A673 (cell line): Measurements from ENCODE around the gene ABCD1. TPM values are rescaled to one million over a fixed set of nuclear protein-coding genes. Genes with fewer than 3 reads are reported as not detected.

Experiments used
- BruUV-seq: library from RNA; stranded (reverse); fragments of 400-500 nt; replicated peaks from 2 replicates; lab custom pipeline; 2021; lab: Mats Ljungman, UMichigan
- CTCF ChIA-PET: fragments of 300-600 bp; sonication (Branson Sonifier 250); formaldehyde crosslinking; loops from one replicate; lab custom pipeline; 2022; ENCODE audit warnings: antibody characterized with exemption; lab: Charles Lee
- POLR2A ChIA-PET: fragments of 300-600 bp; sonication (Branson Sonifier 250); formaldehyde crosslinking; loops from one replicate; lab custom pipeline; 2022; ENCODE audit warnings: antibody characterized with exemption; ENCODE audit not compliant: low non-redundant PET; lab: Charles Lee
- DNase-seq: peaks from one replicate; pipeline ENCODE4 v3.0.0-alpha.2; 2015; ENCODE audit warnings: low spot score
- H3K27ac ChIP-seq: fragments of 200-600 bp; sonication (generic); 2 replicates; pipeline ENCODE4 v1.5.1; 2016; ENCODE audit warnings: mixed run types, low read depth, mild to moderate bottlenecking, mixed read lengths, antibody characterized with exemption, low read length; ENCODE audit not compliant: poor library complexity, severe bottlenecking
- H3K27me3 ChIP-seq: fragments of 200-600 bp; sonication (generic); replicated peaks from 2 replicates; pipeline ENCODE4 v1.6.1; 2017; ENCODE audit warnings: mixed run types, low read depth, mild to moderate bottlenecking, mixed read lengths, antibody characterized with exemption, low read length; ENCODE audit not compliant: insufficient read depth, poor library complexity
- H3K36me3 ChIP-seq: fragments of 200-600 bp; sonication (generic); 2 replicates; pipeline ENCODE4 v1.6.1; 2016; ENCODE audit warnings: mixed run types, mild to moderate bottlenecking, mixed read lengths, antibody characterized with exemption, low read length; ENCODE audit not compliant: insufficient read depth, poor library complexity, severe bottlenecking
- H3K4me1 ChIP-seq: fragments of 200-600 bp; sonication (generic); 2 replicates; pipeline ENCODE4 v1.6.1; 2017; ENCODE audit warnings: mixed run types, mild to moderate bottlenecking, mixed read lengths, antibody characterized with exemption, low read length; ENCODE audit not compliant: insufficient read depth, poor library complexity, severe bottlenecking
- H3K4me3 ChIP-seq: fragments of 200-600 bp; sonication (generic); 2 replicates; pipeline ENCODE4 v1.5.1; 2016; ENCODE audit warnings: low read depth, mixed run types, mild to moderate bottlenecking, mixed read lengths, low read length; ENCODE audit not compliant: poor library complexity, severe bottlenecking
- H3K9me3 ChIP-seq: fragments of 200-600 bp; sonication (generic); 2 replicates; pipeline ENCODE4 v1.6.1; 2016; ENCODE audit warnings: mixed run types, low read depth, mild to moderate bottlenecking, mixed read lengths, antibody characterized with exemption, low read length; ENCODE audit not compliant: poor library complexity, severe bottlenecking
- EZH2 ChIP-seq: fragments of 200-600 bp; sonication (generic); IDR thresholded peaks from 2 replicates; pipeline ENCODE4 v1.6.1; 2017; ENCODE audit warnings: borderline replicate concordance, low read depth, mild to moderate bottlenecking, mixed read lengths, antibody characterized with exemption, low read length; ENCODE audit not compliant: poor library complexity, severe bottlenecking
- intact Hi-C: fragments of 100-400 bp; cut with micrococcal nuclease; formaldehyde crosslinking; loops from one replicate; pipeline ENCODE4 v1.10.0; 2022; ENCODE audit not compliant: unreplicated experiment
- total RNA-seq: library from RNA; stranded (reverse); gene quantifications from 2 replicates; pipeline ENCODE4 v1.2.3, GENCODE V29; 2021
- TF ChIP-seq, protein P1 (sequence below): fragments of 300-800, 200-600 bp; sonication (generic); conservative IDR thresholded peaks from 2 replicates; pipeline ENCODE4 v1.5.1; 2017; ENCODE audit warnings: low read depth, mild to moderate bottlenecking, antibody characterized with exemption, low read length, moderate library complexity, mixed read lengths

ABCD1 gene
- total RNA-seq, 1 experiment from 2014 or later = 7.8 TPM

GRCh38 chrX:153734871-153735270 is 10.2 kb downstream of the ABCD1 start:
- CTCF ChIA-PET = interaction anchor here (0.6 kb wide), 1 partner anchor 19 kb away, joined by 4 read pairs; no protein-coding TSS in a partner anchor
- Histone ChIP-seq H3K27me3 (no peaks in the 10 kb centered on the region), H3K36me3 (no peaks in the 10 kb centered on the region), H3K4me3 (no peak overlapping the region), H3K9me3 (no peaks in the 10 kb centered on the region), H3K27ac (no peak overlapping the region), H3K4me1 (no peaks in the 10 kb centered on the region)
- no peak for TF ChIP-seq EZH2
- TF ChIP-seq, protein P1, sequence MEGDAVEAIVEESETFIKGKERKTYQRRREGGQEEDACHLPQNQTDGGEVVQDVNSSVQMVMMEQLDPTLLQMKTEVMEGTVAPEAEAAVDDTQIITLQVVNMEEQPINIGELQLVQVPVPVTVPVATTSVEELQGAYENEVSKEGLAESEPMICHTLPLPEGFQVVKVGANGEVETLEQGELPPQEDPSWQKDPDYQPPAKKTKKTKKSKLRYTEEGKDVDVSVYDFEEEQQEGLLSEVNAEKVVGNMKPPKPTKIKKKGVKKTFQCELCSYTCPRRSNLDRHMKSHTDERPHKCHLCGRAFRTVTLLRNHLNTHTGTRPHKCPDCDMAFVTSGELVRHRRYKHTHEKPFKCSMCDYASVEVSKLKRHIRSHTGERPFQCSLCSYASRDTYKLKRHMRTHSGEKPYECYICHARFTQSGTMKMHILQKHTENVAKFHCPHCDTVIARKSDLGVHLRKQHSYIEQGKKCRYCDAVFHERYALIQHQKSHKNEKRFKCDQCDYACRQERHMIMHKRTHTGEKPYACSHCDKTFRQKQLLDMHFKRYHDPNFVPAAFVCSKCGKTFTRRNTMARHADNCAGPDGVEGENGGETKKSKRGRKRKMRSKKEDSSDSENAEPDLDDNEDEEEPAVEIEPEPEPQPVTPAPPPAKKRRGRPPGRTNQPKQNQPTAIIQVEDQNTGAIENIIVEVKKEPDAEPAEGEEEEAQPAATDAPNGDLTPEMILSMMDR = no peak
- no TSS peak for BruUV-seq
- POLR2A ChIA-PET = no interaction called here
- no peak for DNase-seq
- intact Hi-C loops = no loop called here

DNA sequence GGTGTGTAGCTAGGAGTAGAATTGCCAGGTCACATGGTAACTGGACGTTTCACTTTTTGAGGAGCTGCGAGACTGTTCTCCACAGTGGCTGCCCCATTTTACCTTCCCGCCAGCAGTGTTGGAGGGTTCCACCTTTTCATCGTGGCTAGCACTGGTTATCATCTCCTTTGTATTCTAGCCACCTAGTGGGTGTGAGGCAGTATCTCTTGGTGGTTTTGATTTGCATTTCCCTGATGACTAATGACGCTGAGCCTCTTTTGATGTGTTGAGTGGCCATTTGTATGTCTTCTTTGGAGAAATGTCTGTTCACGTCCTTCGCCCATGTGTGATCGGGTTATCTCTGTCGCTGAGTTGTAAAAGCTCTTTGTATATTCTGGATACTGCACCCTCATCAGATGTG is 10.6 kb downstream of the ABCD1 start:
- no peak overlapping the region for H3K27ac ChIP-seq
- ChIA-PET POLR2A (no interaction called here), CTCF (interaction anchor here (0.6 kb wide), 1 partner anchor 18 kb away, joined by 4 read pairs; no protein-coding TSS in a partner anchor)
- TF ChIP-seq, protein P1 = no peak
- TF ChIP-seq EZH2 = no peak
- no peak for DNase-seq
- intact Hi-C loops = no loop called here
- no peaks in the 10 kb centered on the region for H3K27me3 ChIP-seq
- H3K4me1 ChIP-seq = no peaks in the 10 kb centered on the region
- H3K4me3 ChIP-seq = no peak overlapping the region
- H3K36me3 ChIP-seq = no peaks in the 10 kb centered on the region
- BruUV-seq = no TSS peak
- no peaks in the 10 kb centered on the region for H3K9me3 ChIP-seq

DNA sequence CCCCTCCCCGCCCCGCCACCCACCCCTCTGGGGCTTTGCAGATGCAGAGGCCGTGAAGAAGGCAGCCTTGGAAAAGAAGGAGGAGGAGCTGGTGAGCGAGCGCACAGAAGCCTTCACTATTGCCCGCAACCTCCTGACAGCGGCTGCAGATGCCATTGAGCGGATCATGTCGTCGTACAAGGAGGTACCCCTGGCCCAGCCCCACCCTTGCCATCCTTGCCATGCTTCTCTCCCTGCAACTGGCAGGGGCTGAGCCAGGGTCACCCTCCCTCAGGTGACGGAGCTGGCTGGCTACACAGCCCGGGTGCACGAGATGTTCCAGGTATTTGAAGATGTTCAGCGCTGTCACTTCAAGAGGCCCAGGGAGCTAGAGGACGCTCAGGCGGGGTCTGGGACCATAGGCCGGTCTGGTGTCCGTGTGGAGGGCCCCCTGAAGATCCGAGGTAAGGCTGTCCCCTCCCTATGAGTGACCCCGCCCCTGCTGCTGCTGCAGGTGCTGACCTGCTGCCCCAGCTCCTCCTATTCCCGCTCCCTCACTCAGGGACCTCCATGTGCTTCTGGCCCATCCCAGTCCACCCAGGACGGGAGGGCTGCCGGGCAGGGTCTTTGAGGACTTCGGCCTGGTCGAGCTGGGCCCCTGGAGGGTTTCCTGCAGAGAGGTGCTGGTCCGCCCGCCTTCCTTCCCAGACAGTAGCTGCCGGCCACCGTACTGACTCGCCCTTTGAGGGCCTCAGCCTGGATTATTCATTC is 11.6 kb downstream of the ABCD1 start:
- Histone ChIP-seq H3K4me3 (no peak overlapping the region), H3K27ac (no peak overlapping the region), H3K27me3 (no peaks in the 10 kb centered on the region), H3K36me3 (no peaks in the 10 kb centered on the region), H3K4me1 (no peaks in the 10 kb centered on the region), H3K9me3 (no peaks in the 10 kb centered on the region)
- TF ChIP-seq, protein P1 = no peak
- TF ChIP-seq EZH2 = no peak
- ChIA-PET POLR2A (no interaction called here), CTCF (no interaction called here)
- intact Hi-C loops = no loop called here
- DNase-seq = no peak
- BruUV-seq = no TSS peak
